ENCODE results near the gene OSBP2.

OSBP2 gene

GRCh38 chr22:30829901-30830550 lies 135.4 kb downstream of the OSBP2 start:
- no peak for DNase-seq (ENCODE audit: low read depth)
- no peak overlapping the region for H3K4me3 ChIP-seq (ENCODE audit: low read depth, low read length)
- TF ChIP-seq CTCF (IDR thresholded peaks at IDR 0.05; ENCODE audit: insufficient read depth, low read depth, low read length, missing control alignments), result no peak

- DNase-seq (ENCODE audit: low read depth), result no peak
- no peak overlapping the region for H3K4me3 ChIP-seq (ENCODE audit: low read depth, low read length)
- TF ChIP-seq CTCF (IDR thresholded peaks at IDR 0.05; ENCODE audit: insufficient read depth, low read depth, low read length, missing control alignments), result no peak
Measured at GRCh38 chr22:30830907-30831306, 136.2 kb downstream of the OSBP2 start.

- DNase-seq (ENCODE audit: low read depth), result no peak
- H3K4me3 ChIP-seq (ENCODE audit: low read depth, low read length), result no peak overlapping the region
- no peak for TF ChIP-seq CTCF (IDR thresholded peaks at IDR 0.05; ENCODE audit: insufficient read depth, low read depth, low read length, missing control alignments)
Measured at GRCh38 chr22:30832407-30832987, 137.8 kb downstream of the OSBP2 start.

DNA sequence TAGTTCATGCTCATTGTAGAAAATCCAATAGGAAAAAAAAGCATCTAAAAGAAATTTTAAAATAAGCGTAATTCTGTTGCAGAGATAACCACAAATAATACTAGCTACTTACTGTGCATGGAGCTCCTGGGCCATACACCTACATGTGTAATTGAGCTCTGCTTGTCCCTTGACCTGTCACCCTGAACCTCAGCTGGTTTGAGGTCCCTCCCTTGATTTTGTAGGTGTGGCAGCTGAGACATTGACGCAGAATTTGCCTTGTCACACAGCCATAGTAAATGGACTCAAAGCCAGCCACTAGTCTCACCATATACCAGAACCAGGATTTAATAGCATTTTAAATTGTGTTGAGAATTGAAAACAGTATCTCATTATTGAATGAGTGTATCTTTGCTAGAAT lies 138.6 kb downstream of the OSBP2 start:
- H3K4me3 ChIP-seq (ENCODE audit: low read depth, low read length), result no peak overlapping the region
- DNase-seq (ENCODE audit: low read depth), result no peak
- TF ChIP-seq CTCF (IDR thresholded peaks at IDR 0.05; ENCODE audit: insufficient read depth, low read depth, low read length, missing control alignments), result no peak

GRCh38 chr22:30837531-30837930 lies 142.9 kb downstream of the OSBP2 start:
- TF ChIP-seq CTCF (IDR thresholded peaks at IDR 0.05; ENCODE audit: insufficient read depth, low read depth, low read length, missing control alignments), result no peak

GRCh38 chr22:30838111-30838510 lies 143.4 kb downstream of the OSBP2 start:
- DNase-seq (ENCODE audit: low read depth), result no peak
- TF ChIP-seq CTCF (IDR thresholded peaks at IDR 0.05; ENCODE audit: insufficient read depth, low read depth, low read length, missing control alignments), result no peak
- no peak overlapping the region for H3K4me3 ChIP-seq (ENCODE audit: low read depth, low read length)

More at GRCh38 chr22:30837531-30837930, 142.9 kb downstream of the OSBP2 start:
- no peak overlapping the region for H3K4me3 ChIP-seq (ENCODE audit: low read depth, low read length)
- DNase-seq (ENCODE audit: low read depth), result no peak

- no peak overlapping the region for H3K4me3 ChIP-seq (ENCODE audit: low read depth, low read length)
- TF ChIP-seq CTCF (IDR thresholded peaks at IDR 0.05; ENCODE audit: insufficient read depth, low read depth, low read length, missing control alignments), result no peak
- DNase-seq (ENCODE audit: low read depth), result no peak
Measured at GRCh38 chr22:30841273-30841672, 146.6 kb downstream of the OSBP2 start.
